Uterus (tissue), 2 donors: ENCODE data around the gene TSKS.

Experiments
- CTCF ChIP-seq, 4 experiments: fragments of 200-600 bp in 2 of 4; fragments of 450-650 bp in 2 of 4; sonication (generic) in 2 of 4; IDR thresholded peaks; one replicate each; pipeline ENCODE4 v1.5.1; 2016 to 2019; ENCODE audit warnings: antibody characterized with exemption in 4 of 4, mild to moderate bottlenecking in 2 of 4, moderate library complexity in 1 of 4
- POLR2A ChIP-seq, 2 donors: fragments of 450-650 bp; IDR thresholded peaks; one replicate each; pipeline ENCODE4 v1.6.1; 2016; ENCODE audit warnings: antibody characterized with exemption in 2 of 2, mild to moderate bottlenecking in 1 of 2, moderate library complexity in 1 of 2

GRCh38 chr19:49690656-49691242 lies 72.4 kb downstream of the TSKS start, which contains the start of gene CPT1C:
- no peak for TF ChIP-seq CTCF (IDR thresholded peaks at IDR 0.05)
- peak; percentile 59 to 62 for TF ChIP-seq POLR2A (IDR thresholded peaks at IDR 0.05)
